ENCODE results near the gene TAF6. TPM values are rescaled to one million over a fixed set of nuclear protein-coding genes. Genes with fewer than 3 reads are reported as not detected.

The TAF6 gene
- total and polyA plus RNA-seq, 9 of the 15 experiments (the other 6 are each of a cell fraction or from before 2014, with no cell fraction given): 0.78 to 78.7 (median 21.3) TPM

DNA sequence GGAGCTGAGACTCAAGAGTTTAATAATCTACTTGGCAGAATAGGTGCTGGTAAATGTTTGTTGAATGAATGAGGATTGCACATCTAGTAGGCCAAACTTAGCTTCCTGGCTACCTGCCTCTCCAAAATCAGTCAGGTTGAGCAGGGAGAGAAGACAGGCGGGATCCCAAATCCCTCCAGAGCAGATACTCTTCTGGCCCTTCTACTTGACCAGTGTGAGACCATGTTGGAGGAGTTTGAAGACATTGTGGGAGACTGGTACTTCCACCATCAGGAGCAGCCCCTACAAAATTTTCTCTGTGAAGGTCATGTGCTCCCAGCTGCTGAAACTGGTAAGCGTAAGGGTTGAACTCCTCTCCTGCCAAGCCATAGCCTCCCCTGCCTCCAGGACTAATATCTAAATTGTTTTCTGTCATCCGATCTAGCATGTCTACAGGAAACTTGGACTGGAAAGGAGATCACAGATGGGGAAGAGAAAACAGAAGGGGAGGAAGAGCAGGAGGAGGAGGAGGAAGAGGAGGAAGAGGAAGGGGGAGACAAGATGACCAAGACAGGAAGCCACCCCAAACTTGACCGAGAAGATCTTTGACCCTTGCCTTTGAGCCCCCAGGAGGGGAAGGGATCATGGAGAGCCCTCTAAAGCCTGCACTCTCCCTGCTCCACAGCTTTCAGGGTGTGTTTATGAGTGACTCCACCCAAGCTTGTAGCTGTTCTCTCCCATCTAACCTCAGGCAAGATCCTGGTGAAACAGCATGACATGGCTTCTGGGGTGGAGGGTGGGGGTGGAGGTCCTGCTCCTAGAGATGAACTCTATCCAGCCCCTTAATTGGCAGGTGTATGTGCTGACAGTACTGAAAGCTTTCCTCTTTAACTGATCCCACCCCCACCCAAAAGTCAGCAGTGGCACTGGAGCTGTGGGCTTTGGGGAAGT lies 5.4 kb upstream of the TAF6 start (continued):
- TF ChIP-seq, protein P1, sequence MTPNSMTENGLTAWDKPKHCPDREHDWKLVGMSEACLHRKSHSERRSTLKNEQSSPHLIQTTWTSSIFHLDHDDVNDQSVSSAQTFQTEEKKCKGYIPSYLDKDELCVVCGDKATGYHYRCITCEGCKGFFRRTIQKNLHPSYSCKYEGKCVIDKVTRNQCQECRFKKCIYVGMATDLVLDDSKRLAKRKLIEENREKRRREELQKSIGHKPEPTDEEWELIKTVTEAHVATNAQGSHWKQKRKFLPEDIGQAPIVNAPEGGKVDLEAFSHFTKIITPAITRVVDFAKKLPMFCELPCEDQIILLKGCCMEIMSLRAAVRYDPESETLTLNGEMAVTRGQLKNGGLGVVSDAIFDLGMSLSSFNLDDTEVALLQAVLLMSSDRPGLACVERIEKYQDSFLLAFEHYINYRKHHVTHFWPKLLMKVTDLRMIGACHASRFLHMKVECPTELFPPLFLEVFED (CRISPR knock-in tag; conservative IDR thresholded peaks at IDR 0.05): 0 out of 2 replicates have a peak, but pooled peaks have one; percentile 71
- TF ChIP-seq, protein P2, sequence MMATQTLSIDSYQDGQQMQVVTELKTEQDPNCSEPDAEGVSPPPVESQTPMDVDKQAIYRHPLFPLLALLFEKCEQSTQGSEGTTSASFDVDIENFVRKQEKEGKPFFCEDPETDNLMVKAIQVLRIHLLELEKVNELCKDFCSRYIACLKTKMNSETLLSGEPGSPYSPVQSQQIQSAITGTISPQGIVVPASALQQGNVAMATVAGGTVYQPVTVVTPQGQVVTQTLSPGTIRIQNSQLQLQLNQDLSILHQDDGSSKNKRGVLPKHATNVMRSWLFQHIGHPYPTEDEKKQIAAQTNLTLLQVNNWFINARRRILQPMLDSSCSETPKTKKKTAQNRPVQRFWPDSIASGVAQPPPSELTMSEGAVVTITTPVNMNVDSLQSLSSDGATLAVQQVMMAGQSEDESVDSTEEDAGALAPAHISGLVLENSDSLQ (IDR thresholded peaks at IDR 0.05): peak; percentile 50
- TF ChIP-seq SAFB2 (IDR thresholded peaks at IDR 0.05; ENCODE audit: borderline replicate concordance, low read depth, low read length, severe bottlenecking) (no peak), TGIF2 (CRISPR knock-in tag; IDR thresholded peaks at IDR 0.05) (no peak), ZNF263 (CRISPR knock-in tag; IDR thresholded peaks at IDR 0.05; ENCODE audit: borderline replicate concordance) (peak; percentile 62; the same call in 1 of the 2 replicates), RHOXF2B (CRISPR knock-in tag; conservative IDR thresholded peaks at IDR 0.05) (no peak), CBX3 (IDR thresholded peaks at IDR 0.05; ENCODE audit: borderline replicate concordance in 1 of 2, low read length in 2 of 2) (no peak), PYGO2 (tag; IDR thresholded peaks at IDR 0.05) (0 out of 2 replicates have a peak, but pooled peaks have one; percentile 31), RBM22 (IDR thresholded peaks at IDR 0.05; ENCODE audit: low read depth, low read length, poor library complexity, severe bottlenecking) (no peak), NR4A1 (CRISPR knock-in tag; IDR thresholded peaks at IDR 0.05) (no peak), NR4A1 (tag; IDR thresholded peaks at IDR 0.05) (peak; percentile 75; the same call in 1 of the 2 replicates), ARID1B (IDR thresholded peaks at IDR 0.05) (peak; percentile 16; the same call in 1 of the 2 replicates), MTA1 (IDR thresholded peaks at IDR 0.05; ENCODE audit: borderline replicate concordance) (no peak), DPF2 (IDR thresholded peaks at IDR 0.05) (0 out of 2 replicates have a peak, but pooled peaks have one; percentile 25), ZNF668 (CRISPR knock-in tag; IDR thresholded peaks at IDR 0.05) (0 out of 2 replicates have a peak, but pooled peaks have one; percentile 54), NFRKB (IDR thresholded peaks at IDR 0.05; ENCODE audit: low read depth) (peak; percentile 9; the same call in 1 of the 2 replicates), ZNF583 (CRISPR knock-in tag; IDR thresholded peaks at IDR 0.05) (0 out of 2 replicates have a peak, but pooled peaks have one; percentile 35), SMAD4 (CRISPR knock-in tag; conservative IDR thresholded peaks at IDR 0.05) (peak; percentile 52)
- TF ChIP-seq, protein P3, sequence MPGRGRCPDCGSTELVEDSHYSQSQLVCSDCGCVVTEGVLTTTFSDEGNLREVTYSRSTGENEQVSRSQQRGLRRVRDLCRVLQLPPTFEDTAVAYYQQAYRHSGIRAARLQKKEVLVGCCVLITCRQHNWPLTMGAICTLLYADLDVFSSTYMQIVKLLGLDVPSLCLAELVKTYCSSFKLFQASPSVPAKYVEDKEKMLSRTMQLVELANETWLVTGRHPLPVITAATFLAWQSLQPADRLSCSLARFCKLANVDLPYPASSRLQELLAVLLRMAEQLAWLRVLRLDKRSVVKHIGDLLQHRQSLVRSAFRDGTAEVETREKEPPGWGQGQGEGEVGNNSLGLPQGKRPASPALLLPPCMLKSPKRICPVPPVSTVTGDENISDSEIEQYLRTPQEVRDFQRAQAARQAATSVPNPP (IDR thresholded peaks at IDR 0.05; ENCODE audit: borderline replicate concordance, insufficient read depth, insufficient read length): no peak
- TF ChIP-seq, protein P4, sequence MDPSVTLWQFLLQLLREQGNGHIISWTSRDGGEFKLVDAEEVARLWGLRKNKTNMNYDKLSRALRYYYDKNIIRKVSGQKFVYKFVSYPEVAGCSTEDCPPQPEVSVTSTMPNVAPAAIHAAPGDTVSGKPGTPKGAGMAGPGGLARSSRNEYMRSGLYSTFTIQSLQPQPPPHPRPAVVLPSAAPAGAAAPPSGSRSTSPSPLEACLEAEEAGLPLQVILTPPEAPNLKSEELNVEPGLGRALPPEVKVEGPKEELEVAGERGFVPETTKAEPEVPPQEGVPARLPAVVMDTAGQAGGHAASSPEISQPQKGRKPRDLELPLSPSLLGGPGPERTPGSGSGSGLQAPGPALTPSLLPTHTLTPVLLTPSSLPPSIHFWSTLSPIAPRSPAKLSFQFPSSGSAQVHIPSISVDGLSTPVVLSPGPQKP (CRISPR knock-in tag; IDR thresholded peaks at IDR 0.05): no peak

Data from K562 (cell line).